Liver (tissue), 3 donors: ENCODE data around the gene THSD4.

Experiments used
- EGR1 ChIP-seq, 2 donors: IDR thresholded peaks; 2 replicates each; pipeline ENCODE4 v1.6.1; 2016 to 2018; ENCODE audit warnings: antibody characterized with exemption in 2 of 2, low read depth in 2 of 2
- JUND ChIP-seq, 2 donors: IDR thresholded peaks; 2 replicates each; pipeline ENCODE4 v1.6.1; 2016; ENCODE audit warnings: antibody characterized with exemption in 2 of 2
- NR2F2 ChIP-seq: IDR thresholded peaks from 2 replicates; pipeline ENCODE4 v1.6.1; 2016; ENCODE audit warnings: antibody characterized with exemption
- RAD21 ChIP-seq, 2 donors: IDR thresholded peaks; 2 replicates each; pipeline ENCODE4 v1.6.1; 2016; ENCODE audit warnings: antibody characterized with exemption in 2 of 2, mild to moderate bottlenecking in 2 of 2
- RXRA ChIP-seq, 2 donors: IDR thresholded peaks; 2 replicates each; pipeline ENCODE4 v1.6.1; 2017 to 2018; ENCODE audit warnings: antibody characterized with exemption in 2 of 2, mild to moderate bottlenecking in 1 of 2
- TAF1 ChIP-seq: conservative IDR thresholded peaks from 2 replicates; pipeline ENCODE4 v1.6.1; 2016; ENCODE audit warnings: antibody characterized with exemption, mild to moderate bottlenecking
- YY1 ChIP-seq: IDR thresholded peaks from 2 replicates; pipeline ENCODE4 v1.6.1; 2016; ENCODE audit warnings: antibody characterized with exemption, mild to moderate bottlenecking
- TF ChIP-seq, protein P1 (sequence below): fragments of 150-350 bp; IDR thresholded peaks from 2 replicates; pipeline ENCODE4 v1.5.1; 2017; ENCODE audit warnings: improper control_type of control experiment, low read depth, low read length; ENCODE audit not compliant: missing input control
- TF ChIP-seq, protein P2 (sequence below): IDR thresholded peaks from 2 replicates; pipeline ENCODE4 v1.6.1; 2016; ENCODE audit warnings: antibody characterized with exemption
- TF ChIP-seq, protein P3 (sequence below): IDR thresholded peaks from 2 replicates; pipeline ENCODE4 v1.6.1; 2016; ENCODE audit warnings: antibody characterized with exemption, mild to moderate bottlenecking
- TF ChIP-seq, protein P4 (sequence below): IDR thresholded peaks from 2 replicates; pipeline ENCODE4 v1.6.1; 2016; ENCODE audit warnings: antibody characterized with exemption
- donor health status: healthy.
- donor health status: healthy.

DNA sequence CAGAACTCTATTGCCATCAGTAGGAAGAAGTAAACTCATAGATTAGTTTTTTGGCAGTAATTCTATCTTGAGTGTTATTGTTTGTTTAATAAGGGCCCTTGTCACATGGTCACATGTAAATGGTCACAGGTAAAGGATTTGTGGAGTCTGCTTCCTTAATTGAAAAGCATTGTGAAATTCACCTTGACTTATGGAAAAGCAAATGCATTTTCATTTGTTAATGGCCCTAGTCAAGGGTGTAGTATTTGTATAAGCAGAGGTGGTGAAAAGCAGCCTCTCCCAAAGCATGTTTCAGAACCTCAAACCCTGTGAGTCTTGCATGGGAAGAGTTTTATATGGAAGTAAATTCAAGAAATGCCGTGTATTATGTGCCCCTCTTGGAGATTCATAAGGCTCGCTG lies 497.6 kb downstream of the THSD4 start:
- TF ChIP-seq, protein P1, sequence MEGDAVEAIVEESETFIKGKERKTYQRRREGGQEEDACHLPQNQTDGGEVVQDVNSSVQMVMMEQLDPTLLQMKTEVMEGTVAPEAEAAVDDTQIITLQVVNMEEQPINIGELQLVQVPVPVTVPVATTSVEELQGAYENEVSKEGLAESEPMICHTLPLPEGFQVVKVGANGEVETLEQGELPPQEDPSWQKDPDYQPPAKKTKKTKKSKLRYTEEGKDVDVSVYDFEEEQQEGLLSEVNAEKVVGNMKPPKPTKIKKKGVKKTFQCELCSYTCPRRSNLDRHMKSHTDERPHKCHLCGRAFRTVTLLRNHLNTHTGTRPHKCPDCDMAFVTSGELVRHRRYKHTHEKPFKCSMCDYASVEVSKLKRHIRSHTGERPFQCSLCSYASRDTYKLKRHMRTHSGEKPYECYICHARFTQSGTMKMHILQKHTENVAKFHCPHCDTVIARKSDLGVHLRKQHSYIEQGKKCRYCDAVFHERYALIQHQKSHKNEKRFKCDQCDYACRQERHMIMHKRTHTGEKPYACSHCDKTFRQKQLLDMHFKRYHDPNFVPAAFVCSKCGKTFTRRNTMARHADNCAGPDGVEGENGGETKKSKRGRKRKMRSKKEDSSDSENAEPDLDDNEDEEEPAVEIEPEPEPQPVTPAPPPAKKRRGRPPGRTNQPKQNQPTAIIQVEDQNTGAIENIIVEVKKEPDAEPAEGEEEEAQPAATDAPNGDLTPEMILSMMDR: no peak
- TF ChIP-seq, protein P2, sequence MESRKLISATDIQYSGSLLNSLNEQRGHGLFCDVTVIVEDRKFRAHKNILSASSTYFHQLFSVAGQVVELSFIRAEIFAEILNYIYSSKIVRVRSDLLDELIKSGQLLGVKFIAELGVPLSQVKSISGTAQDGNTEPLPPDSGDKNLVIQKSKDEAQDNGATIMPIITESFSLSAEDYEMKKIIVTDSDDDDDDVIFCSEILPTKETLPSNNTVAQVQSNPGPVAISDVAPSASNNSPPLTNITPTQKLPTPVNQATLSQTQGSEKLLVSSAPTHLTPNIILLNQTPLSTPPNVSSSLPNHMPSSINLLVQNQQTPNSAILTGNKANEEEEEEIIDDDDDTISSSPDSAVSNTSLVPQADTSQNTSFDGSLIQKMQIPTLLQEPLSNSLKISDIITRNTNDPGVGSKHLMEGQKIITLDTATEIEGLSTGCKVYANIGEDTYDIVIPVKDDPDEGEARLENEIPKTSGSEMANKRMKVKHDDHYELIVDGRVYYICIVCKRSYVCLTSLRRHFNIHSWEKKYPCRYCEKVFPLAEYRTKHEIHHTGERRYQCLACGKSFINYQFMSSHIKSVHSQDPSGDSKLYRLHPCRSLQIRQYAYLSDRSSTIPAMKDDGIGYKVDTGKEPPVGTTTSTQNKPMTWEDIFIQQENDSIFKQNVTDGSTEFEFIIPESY: no peak
- TF ChIP-seq, protein P3, sequence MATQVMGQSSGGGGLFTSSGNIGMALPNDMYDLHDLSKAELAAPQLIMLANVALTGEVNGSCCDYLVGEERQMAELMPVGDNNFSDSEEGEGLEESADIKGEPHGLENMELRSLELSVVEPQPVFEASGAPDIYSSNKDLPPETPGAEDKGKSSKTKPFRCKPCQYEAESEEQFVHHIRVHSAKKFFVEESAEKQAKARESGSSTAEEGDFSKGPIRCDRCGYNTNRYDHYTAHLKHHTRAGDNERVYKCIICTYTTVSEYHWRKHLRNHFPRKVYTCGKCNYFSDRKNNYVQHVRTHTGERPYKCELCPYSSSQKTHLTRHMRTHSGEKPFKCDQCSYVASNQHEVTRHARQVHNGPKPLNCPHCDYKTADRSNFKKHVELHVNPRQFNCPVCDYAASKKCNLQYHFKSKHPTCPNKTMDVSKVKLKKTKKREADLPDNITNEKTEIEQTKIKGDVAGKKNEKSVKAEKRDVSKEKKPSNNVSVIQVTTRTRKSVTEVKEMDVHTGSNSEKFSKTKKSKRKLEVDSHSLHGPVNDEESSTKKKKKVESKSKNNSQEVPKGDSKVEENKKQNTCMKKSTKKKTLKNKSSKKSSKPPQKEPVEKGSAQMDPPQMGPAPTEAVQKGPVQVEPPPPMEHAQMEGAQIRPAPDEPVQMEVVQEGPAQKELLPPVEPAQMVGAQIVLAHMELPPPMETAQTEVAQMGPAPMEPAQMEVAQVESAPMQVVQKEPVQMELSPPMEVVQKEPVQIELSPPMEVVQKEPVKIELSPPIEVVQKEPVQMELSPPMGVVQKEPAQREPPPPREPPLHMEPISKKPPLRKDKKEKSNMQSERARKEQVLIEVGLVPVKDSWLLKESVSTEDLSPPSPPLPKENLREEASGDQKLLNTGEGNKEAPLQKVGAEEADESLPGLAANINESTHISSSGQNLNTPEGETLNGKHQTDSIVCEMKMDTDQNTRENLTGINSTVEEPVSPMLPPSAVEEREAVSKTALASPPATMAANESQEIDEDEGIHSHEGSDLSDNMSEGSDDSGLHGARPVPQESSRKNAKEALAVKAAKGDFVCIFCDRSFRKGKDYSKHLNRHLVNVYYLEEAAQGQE: no peak
- no peak for TF ChIP-seq TAF1
- no peak for TF ChIP-seq YY1
- no peak for TF ChIP-seq JUND (IDR thresholded peaks at IDR 0.05)
- no peak for TF ChIP-seq RXRA (IDR thresholded peaks at IDR 0.05)
- TF ChIP-seq, protein P4, sequence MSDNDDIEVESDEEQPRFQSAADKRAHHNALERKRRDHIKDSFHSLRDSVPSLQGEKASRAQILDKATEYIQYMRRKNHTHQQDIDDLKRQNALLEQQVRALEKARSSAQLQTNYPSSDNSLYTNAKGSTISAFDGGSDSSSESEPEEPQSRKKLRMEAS: no peak
- no peak for TF ChIP-seq NR2F2
- no peak for TF ChIP-seq RAD21 (IDR thresholded peaks at IDR 0.05)
- no peak for TF ChIP-seq EGR1 (IDR thresholded peaks at IDR 0.05; ENCODE audit: low read depth in 2 of 2)
